ENCODE measurements around the gene CSTA.

CSTA gene, protein sequence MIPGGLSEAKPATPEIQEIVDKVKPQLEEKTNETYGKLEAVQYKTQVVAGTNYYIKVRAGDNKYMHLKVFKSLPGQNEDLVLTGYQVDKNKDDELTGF

DNA sequence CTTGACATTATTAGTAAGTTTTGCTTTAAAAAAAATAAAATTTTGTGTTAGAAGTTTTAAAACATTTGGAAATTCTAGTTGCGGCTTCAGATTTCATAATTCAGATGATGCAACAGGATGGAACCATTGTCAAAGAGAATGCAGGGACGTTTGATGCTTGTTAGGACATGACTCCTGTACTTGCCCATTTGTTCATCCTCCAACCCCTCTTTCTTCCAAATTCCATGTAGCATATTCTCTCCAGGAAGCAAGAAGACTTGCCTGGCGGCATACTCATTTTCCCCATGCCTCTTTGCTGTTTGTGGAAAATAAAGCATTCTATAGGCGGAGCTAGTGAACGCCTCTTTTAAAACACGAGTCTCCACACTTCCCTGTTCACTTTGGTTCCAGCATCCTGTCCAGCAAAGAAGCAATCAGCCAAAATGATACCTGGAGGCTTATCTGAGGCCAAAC lies at the start of gene CSTA:
Gene CSTA, plus strand, starts transcription at position 378 of the 453 bp plus-strand sequence. Its CDS starts 45 bp downstream, at position 423.
- DNase-seq (ENCODE audit: insufficient read length, low spot score) (no peak), FAIRE-seq (no peak)

DNA sequence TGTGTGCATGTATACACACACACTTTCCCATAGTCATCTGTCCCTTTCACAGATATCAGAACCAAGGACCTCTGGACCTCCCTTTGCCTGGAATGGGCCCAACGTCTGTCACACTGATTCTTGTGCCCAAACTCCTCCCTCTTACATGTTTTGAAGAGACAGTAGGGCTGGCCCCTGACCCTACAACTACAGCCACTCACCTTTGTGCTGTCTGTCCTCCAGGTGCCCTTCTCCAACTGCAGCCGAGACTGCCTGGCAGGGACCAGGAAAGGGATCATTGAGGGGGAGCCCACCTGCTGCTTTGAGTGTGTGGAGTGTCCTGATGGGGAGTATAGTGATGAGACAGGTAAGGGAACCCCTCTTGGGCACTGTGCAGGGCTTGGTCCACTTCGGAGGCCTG lies 43.2 kb upstream of the CSTA start:
- FAIRE-seq (no peak), DNase-seq (ENCODE audit: insufficient read length, low spot score) (no peak)

DNA sequence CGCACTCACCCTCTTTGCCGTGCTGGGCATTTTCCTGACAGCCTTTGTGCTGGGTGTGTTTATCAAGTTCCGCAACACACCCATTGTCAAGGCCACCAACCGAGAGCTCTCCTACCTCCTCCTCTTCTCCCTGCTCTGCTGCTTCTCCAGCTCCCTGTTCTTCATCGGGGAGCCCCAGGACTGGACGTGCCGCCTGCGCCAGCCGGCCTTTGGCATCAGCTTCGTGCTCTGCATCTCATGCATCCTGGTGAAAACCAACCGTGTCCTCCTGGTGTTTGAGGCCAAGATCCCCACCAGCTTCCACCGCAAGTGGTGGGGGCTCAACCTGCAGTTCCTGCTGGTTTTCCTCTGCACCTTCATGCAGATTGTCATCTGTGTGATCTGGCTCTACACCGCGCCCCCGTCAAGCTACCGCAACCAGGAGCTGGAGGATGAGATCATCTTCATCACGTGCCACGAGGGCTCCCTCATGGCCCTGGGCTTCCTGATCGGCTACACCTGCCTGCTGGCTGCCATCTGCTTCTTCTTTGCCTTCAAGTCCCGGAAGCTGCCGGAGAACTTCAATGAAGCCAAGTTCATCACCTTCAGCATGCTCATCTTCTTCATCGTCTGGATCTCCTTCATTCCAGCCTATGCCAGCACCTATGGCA lies 41.1 kb upstream of the CSTA start:
- DNase-seq (ENCODE audit: insufficient read length, low spot score): no peak
- FAIRE-seq: no peak

GRCh38 chr3:122284486-122284885 lies 40.6 kb upstream of the CSTA start:
- no peak for FAIRE-seq

DNA sequence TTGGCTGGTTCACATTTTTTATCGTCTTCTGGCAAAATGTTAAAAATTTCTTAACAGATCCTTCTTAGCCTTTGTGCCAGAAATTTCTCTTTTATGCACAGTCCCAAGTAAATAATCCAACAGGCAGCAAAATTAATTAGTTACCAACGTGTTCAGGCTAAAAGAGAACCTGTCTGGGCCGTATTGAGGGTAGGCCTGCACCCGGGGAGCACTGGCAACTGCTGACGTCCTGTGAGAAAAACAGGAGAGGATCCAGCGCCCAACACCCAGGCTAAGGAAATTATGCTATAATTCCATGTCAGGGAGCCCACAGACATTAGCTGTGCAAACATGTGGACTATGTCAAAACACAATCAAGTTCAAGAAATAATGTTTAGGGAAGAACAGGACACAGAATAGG lies 30.7 kb upstream of the CSTA start:
- FAIRE-seq: no peak

More at GRCh38 chr3:122284486-122284885, 40.6 kb upstream of the CSTA start:
- no peak for DNase-seq (ENCODE audit: insufficient read length, low spot score)

GRCh38 chr3:122295266-122296062 lies 29.6 kb upstream of the CSTA start:
- FAIRE-seq (no peak), DNase-seq (ENCODE audit: insufficient read length, low spot score) (no peak)

More for the DNA sequence above, 30.7 kb upstream of the CSTA start:
- no peak for DNase-seq (ENCODE audit: insufficient read length, low spot score)

DNA sequence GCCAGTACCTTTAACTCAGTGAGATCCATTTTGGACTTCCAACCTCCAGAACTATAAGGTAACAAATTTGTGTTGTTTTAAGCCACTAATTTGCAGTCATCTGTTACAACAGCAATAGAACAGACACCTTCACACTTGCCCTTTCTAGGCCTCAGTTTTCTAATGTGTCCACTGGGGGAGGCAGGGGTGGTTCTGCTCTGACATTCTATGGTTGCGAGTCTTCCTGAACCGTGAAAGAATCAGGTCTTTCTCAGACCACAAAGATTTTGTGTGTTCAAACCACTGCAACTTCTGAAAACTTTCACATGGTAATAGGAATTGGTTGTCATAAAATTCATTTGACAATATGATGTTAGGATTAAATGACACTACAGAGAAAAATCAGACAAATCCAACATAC lies 26.8 kb upstream of the CSTA start:
- DNase-seq (ENCODE audit: insufficient read length, low spot score) (no peak), FAIRE-seq (no peak)

- DNase-seq (ENCODE audit: insufficient read length, low spot score): no peak
- FAIRE-seq: no peak
Measured at GRCh38 chr3:122299215-122299614, 25.8 kb upstream of the CSTA start.

GRCh38 chr3:122299872-122300460 lies 25.1 kb upstream of the CSTA start:
- FAIRE-seq (no peak), DNase-seq (ENCODE audit: insufficient read length, low spot score) (no peak)

DNA sequence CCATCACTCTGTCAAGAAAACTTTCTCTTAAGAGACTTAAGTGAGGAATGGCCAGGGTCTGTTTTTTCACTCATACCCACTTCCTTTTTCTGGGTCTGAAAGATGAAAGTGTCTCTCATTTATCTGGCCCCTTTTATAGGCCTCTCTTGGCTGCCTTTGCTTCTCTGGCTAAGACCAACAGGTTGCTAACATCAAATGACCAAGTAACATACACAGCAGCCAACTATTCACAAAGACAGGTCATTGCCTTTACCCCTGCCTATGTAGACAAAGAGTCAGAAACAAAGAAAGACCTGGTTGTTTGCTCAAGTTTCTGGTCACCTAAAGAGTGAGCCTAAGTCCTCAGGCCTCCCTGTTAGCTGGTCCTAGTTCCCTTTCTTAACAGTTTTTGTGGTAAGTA lies 24.0 kb upstream of the CSTA start:
- DNase-seq (ENCODE audit: insufficient read length, low spot score): no peak
- no peak for FAIRE-seq

- FAIRE-seq (no peak), DNase-seq (ENCODE audit: insufficient read length, low spot score) (no peak)
Measured at GRCh38 chr3:122305818-122306621, 19.0 kb upstream of the CSTA start.

DNA sequence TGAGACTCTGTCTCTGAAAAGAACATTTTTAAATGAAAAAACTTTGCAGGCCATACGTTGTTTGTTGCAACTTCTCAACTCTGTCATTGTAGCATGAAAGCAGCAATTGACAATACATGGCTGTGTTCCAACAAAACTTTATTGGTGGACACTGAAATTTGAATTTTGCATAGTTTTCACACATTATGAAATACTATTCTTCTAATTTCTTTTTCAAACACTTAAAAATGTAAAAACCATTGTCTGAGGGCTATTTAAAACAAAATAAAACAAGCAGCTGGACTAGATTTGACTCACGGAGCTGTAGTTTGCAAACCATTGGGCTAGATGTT lies 18.5 kb upstream of the CSTA start:
- DNase-seq (ENCODE audit: insufficient read length, low spot score) (no peak), FAIRE-seq (no peak)

DNA sequence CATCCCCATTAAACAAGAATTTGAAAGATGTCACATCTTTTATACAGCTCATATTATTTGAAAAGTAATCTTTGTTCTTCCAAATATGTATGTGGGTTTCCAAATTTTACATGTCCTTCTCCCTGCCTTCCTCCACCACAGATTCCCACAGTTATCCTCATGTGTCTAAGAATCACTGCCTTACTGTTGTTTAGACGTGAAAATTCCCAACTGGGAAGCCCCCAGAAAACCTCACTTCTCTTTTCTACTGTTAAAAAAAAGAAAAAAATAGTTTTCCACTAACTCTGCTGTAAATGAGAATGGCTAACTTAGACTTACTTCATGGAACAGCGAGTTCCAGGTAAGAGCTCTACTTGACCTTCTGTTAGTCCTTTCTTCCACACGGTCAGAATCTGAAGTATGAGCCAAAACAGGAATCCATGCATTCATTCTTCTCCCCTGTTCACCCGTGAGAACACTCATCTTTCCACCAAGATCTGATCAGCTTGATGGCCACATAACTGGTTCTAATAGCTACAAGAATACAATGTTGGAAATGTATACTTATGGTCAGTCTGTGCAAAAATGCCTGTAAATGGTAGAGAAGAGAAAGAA lies 17.9 kb upstream of the CSTA start:
- FAIRE-seq (no peak), DNase-seq (ENCODE audit: insufficient read length, low spot score) (no peak)

DNA sequence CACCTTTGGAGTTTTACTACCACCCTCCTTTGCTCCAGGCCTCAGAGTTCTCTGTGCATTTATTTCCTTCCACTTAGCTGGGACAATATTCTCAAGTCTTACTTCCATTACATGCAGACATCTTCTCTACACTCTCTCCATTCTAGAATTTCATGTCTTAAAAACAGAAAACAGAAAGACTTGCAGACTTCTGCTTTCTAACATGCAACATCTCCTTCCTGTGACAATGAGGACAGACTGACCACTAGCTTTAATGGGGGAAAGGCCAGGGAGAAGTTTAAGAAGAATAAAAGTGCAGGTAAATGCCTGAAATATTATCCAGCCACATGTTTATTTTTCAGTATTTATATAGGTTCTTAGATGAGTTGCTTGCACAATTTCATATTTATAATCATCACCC lies 17.1 kb upstream of the CSTA start:
- FAIRE-seq (no peak), DNase-seq (ENCODE audit: insufficient read length, low spot score) (no peak)

- DNase-seq (ENCODE audit: insufficient read length, low spot score) (no peak), FAIRE-seq (no peak)
Measured at GRCh38 chr3:122310361-122310760, 14.7 kb upstream of the CSTA start.

- FAIRE-seq (no peak), DNase-seq (ENCODE audit: insufficient read length, low spot score) (no peak)
Measured at GRCh38 chr3:122312826-122313225, 12.2 kb upstream of the CSTA start.

DNA sequence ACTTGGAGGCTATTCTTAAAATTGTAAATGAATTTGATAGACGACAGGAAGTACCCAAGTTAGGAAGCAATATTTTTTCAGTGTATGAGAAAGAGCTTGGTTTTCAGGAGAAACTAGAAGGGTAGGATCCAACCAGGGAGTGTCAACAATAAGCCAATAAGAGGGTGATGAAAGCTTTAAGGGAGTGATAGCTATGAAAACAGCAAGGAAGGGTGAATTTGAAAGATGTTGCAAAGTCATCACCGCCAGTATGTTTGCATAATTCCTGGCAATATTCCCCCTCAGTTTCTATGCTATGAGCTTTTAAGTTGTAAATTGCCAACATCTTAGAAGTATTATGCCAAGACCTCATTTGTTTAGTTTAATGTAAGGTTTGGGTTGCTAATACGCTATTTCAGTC lies 11.8 kb upstream of the CSTA start:
- DNase-seq (ENCODE audit: insufficient read length, low spot score) (no peak), FAIRE-seq (no peak)

DNA sequence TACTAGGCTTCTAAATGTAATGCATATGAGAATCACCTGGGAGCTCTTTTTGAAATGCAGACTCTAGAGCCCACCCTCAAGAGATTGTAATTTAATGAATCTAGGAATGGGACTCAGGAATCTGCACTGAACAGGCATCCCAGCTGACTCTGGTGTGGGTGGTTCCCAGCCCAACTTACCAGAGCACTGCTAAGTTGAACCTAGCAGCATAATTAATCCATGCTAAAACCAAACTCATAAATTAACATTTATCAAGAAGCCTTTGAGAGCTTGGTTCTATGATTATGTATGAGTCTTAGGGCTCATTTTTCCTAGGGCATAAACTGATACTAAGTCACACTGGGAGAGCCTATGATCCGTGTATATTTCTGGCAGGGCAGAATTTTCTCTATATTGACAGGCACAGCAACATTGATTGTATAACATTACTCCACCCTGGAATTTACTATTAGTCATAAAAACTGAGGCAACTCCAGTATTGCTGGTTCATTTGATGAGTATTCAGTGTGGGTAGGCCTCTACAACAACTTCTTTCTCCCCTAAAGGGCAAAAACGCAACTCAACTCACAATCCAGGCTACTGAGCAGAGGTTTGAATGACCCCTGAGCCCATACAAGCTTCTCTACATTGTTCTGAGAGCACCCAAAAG lies 10.7 kb upstream of the CSTA start:
- FAIRE-seq (no peak), DNase-seq (ENCODE audit: insufficient read length, low spot score) (no peak)

DNA sequence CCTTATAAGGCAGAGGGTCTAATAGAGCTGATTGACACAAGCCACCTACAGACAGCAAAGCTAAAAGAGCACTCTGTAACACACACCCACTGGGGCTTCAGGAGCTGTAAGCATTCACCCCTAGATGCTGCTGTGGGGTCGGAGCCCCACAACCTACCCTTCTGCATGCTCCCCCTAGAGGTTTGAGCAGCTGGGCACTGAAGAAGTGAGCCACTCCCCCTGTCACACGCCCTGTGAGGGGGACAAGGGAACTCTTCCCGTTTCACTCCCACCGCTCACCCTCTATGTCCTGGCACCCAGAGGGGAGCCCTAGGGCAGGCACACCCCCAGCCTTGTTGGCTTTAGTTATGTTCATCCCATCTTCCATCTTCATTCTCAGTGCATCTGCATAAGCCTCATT lies 9.4 kb upstream of the CSTA start:
- FAIRE-seq: no peak
- DNase-seq (ENCODE audit: insufficient read length, low spot score): no peak

DNA sequence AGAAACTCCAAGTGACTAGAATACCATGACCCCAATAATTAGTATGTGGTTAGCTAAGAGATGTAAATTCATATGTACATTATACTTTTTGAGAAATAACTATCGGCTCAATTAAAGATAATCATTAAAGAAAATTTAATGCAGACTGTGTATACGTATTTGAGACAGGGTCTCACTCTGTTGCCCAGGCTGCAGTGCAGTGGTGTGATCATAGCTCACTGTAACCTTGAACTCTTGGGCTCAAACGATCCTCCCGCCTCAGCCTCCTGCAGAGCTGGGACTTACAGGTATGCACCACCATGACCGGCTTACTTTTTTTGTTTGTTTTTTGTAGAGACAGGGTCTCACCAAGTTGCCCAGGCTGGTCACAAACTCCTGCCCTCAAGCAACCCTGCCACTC lies 8.7 kb upstream of the CSTA start:
- FAIRE-seq: no peak
- no peak for DNase-seq (ENCODE audit: insufficient read length, low spot score)

All from HTR-8/SVneo (cell line).